NCI-H2029 (cell line): Measurements from ENCODE around the gene CYP39A1.
"Not testable (repeated sequence)": the region's sequence is repeated elsewhere in the genome, so short reads cannot be mapped to it uniquely, and the experiment has no call there.

ENCODE experiments used
- DNase-seq: peaks from one replicate; lab custom pipeline; 2025; lab: John Stamatoyannopoulos, UW

The CYP39A1 gene

DNA sequence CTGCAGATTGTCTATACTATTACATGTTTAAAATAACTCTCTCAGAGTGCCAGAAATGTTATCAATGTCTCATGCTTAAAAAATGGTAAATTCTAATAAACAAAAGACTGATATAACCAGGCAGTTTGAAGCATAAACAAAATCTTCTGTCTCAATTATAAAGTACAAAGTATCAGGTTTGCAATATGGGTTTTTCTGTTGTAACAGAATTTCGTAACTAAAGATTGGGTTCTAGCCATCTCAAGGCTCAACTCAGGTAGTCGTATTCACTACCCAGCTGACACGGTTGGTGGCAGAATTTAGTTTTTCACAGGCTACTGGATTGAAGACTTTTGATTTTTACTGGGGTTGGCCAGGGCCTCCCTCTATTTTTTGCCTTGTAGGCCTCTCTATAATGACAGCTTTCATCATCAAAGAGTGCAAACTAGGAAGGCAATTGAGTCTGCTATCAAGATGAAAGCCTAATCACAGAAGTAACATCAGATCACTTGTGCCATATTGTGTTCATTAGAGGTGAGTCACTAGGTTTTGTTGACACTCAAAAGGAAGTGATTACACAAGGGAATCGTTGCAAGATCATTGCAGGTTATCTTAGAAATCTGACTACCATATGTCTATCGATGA, 3.6 kb downstream of the CYP39A1 start:
- no peak for DNase-seq

DNA sequence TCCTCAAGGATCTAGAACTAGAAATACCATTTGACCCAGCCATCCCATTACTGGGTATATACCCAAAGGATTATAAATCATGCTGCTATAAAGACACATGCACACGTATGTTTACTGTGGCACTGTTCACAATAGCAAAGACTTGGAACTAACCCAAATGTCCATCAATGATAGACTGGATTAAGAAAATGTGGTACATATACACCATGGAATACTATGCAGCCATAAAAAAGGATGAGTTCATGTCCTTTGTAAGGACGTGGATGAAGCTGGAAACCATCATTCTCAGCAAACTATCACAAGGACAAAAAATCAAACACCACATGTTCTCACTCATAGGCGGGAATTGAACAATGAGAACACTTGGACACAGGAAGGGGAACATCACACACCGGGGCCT, 4.5 kb downstream of the CYP39A1 start:
- DNase-seq: not testable (repeated sequence)

DNA sequence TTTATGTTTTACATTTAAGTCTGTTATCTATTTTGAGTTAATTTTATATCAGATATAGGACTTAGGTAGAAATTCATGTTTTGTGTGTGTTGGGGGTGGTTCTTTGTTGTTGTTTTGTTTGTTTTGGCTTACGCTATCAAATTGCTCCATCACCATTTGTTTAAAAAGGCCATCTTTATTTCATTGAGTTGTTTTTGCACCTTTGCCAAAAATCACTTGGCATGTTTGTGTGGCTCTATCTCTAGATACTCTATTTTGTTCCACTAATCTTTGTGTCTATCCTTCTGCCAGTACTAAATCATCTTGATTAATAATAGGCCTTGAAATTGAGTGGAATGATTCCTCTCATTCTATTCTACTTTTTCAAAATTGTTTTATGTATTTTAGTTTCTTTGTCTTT, 7.4 kb downstream of the CYP39A1 start:
- DNase-seq: peak; percentile 20

DNA sequence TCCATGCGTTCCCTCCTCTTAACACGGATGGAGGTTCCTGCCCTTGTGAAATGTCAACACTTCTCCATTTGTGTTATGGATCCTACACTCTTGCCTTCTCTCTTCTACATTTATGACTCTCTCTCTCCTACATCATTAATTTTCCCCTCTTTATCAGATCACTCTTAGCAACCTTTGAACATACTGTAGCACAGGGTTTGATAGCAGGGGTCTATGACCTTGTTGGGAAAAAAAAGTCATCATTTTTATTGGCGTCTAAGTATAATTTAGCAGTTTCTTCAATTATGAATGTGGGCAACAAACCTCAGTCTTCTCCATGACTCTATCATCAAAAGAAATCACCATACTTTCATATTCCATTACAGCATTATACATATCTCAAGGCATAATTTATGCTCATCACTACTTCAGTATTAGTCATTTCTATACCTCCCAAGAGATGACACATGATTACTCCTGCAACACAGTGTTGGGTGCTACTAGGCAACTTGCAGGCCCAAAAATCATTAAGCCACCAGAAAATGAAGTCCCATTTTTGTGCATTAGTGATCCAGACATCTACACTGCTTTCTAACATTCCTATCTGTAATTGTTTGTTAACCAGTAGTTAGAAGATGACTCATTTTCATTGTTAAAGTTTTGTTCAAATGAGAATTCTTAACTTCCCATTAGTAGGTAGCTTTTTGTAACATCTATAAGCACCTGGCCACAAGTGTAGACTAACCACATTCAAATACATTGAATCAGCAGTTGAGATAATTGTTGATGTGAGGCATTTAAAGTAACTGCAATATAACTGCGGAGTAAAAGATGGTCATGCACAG, 9.5 kb downstream of the CYP39A1 start:
- no peak for DNase-seq

DNA sequence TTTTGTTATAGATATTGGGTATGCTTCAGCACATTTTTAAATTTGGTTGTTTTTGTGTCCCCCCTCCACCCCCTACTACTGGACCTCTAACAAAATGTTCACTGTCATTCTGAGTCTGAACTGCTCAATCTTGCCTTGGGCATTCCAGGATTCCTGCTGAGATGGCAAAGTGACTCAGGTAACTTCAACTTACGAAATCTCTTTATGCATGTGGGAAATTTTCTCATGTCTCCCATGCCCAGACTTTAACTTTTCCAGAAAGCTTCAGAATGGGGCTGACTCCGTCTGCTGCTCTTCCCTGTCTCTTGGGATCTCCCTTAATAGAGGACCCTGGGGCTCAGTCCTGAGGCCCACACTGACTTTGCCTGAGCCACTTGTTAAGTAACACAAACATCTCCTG, 14.0 kb downstream of the CYP39A1 start:
- no peak for DNase-seq

DNA sequence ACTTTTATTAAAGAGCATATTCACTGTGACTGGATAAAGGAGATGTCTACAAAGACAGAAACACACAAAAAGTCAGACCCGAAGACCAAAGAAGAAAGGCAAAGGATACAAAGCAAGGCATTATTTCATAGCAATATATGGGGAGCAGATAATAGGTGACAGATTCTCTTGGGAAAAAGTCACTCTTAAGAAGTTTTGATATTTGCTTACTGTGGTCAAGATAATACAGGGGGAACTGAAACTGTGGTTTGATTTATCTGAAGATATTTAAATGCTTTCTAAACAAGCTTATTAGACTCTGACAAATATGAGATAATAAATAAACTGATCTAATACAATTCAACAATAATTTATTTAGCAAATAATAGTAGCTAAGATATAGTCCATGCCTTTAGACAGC, 14.7 kb downstream of the CYP39A1 start:
- DNase-seq: no peak

DNA sequence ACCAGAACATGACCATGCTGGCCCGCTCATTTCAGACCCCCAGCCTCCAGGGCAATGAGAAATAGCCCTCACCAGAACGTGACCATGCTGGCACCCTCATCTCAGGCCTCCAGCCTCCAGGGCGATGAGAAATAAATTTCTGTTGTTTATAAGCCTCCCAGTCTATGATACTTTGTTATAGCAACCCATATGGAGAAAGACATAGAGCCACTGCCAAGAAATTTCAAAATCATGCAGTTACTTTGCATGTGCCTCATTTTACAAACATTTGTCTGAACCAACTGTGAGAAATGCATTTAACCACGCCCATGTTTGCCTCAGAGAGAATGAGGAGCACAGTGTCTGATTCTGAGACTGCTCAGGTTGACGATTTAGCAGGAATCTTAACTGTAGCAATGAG, 15.5 kb downstream of the CYP39A1 start:
- no peak for DNase-seq

DNA sequence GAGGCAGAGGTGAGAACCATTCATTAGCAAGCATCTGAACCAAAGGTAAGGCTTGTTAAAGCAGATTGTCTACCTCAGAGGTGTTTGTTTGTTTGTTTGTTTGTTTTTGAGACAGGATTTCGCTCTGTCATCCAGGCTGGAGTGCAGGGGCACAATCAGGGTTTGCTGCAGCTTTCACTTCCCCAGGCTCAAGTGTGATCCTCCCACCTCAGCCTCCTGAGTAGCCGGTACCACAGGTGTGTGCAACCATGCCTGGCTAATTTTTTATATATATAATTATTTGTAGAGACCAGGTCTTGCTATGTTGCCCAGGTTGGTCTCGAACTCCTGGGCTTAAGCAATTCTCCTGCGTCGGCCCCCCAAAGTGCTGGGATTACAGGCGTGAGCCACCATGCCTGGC, 17.2 kb downstream of the CYP39A1 start:
- no peak for DNase-seq

DNA sequence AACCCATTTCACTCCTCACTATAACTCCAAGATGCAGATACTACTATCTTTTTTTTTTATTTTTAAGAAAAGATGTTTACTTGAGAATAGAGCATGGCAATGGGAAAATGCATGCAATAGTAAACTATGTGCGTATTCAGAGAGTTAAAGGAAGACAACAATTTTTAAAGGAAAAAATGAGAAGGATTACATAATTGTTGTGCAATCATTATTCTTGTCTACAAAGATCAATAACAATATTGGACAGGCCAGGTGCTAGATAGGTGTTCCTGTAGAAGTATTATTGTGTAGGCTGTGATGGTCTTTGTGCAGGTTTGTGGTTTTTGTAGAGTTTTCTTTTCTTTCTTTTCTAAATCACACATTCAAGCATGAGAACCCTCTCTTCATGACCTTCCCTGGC, 20.6 kb downstream of the CYP39A1 start:
- DNase-seq: no peak

DNA sequence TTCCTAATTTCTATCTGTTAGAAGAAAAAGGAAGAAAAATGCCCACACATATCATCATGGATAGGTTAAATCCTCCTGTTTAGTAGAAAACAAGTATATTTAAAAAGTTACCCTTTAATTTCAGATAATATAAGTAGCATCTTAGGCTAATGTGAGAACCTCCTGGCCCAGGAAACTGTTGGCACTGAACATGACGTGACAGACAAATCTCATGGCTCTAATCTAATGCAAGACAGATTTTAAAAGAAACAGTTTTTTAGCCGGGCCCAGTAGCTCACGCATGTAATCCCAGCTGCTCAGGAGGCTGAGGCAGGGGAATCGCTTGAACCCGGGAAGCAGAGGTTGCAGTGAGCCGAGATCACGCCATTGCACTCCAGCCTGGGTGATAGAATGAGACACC, 22.9 kb downstream of the CYP39A1 start:
- no peak for DNase-seq

DNA sequence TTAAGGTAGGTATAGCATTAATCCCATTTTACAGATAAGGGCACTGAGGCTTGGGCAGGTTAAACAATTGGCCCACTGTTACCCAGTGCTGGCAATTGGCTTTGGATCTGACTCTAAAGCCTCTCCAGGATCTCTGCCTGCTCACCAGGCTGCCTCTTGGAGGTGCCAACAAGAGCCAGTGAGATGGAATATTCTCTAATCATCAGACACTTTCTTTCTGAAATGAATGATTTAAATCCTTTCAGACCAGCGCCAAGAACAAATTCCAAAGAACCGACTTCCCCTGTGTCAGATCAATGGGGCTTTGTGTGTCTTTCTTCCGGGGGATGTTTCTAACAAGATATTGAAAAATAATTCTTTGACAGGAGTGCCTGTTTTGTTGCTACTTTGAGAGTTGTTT, 23.6 kb downstream of the CYP39A1 start:
- no peak for DNase-seq

DNA sequence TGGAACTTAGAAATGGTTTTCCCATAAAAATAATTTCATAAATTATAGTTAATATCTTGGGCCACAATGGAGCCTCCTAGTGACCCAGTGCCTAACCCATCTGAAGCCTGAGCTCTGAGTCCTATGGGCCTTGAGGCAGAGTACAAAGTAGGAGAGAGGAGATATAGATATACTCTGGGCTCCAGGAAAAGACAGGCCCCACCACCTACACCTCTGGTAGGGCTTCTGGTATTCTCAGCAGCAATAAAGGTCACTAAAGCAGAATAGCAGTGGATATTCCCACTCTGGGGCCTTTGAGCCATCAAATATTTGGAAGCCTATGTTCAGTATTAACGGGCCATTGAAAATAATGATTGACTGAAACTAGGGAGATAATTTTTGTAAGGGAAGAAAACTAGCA, 24.1 kb downstream of the CYP39A1 start:
- no peak for DNase-seq

DNA sequence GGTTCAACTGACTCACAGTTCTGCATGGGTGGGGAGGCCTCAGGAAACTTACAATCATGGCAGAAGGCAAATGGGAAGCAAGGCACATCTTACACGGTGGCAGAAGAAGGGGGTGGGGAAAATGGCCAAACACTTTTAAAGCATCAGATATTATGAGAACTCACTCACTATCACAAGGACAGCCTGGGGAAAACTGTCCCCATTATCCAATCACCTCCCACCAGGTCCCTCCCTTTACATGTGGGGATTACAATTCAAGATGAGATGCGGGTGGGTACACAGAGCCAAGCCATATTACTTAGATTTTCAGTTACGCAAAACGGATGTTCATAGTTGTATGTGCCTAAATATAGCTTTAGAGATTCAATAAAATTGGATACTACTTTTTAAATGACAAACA, 25.6 kb downstream of the CYP39A1 start:
- no peak for DNase-seq

DNA sequence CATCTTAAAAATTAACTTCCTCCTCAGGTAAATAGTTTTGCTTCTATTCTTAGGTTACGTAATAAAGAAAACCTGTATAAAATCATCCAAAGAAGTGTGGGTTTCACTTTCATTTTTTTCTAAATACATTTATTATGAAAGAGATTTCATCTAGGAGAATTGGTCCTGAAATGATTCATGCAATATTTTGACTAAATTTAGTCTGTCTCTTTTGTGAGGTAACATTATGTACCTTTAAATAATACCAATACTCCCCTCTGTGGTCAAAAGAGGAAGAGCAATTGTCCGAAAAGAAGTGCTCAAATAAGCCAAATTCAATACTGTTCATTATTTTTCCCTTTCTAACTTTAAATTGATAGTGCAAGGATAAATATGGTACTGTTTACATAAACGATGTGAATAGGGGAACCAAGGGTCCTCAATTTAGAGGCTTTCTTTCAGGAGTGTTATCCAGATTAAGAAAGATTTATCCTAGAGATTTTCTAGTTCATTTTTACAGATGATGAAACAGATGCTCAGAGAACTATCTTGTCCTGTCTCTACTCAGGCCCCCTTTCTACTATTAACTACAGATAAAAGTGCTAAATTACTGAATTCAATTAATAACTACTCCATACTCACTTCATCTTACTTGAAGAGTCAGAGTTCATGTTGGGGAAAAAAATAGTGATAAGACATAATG, 26.2 kb downstream of the CYP39A1 start:
- no peak for DNase-seq

DNA sequence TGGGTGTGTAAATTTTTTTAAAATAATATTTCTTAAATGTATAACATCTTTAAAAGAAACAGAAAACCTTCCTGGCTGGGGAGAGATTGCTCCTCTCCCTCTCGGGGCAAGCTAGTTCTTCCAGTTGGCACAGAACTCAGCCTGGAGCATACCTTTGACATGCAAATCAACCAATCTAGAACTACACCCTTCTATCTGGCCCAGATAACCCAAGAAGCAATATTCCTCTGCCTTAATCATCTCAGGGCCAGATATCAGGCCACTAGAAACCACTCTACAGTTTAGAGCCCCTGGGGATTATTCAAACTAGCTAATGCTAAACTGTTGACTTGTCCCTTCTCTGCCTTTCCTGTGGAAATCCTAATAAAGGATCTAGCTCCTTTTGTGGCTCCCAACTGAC, 33.9 kb downstream of the CYP39A1 start:
- DNase-seq: no peak

DNA sequence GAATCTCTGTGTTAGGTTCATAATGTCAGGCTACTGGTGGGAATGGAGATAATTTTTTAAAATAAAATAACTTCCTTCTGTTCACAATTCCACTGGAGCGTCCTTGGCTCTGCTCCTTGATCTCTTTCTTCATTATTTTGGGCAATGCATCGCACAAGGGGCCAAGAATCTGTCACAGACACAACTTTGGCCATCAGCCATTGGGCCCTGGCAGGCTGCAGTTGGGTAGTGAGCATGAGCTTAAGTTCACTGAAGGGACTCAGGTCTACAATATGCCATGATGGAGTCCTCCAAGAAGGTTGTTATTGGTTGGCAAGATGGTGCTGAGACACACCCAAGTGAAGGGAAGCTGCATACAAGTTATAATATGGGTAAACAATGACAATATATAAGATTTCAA, 40.0 kb downstream of the CYP39A1 start:
- no peak for DNase-seq

DNA sequence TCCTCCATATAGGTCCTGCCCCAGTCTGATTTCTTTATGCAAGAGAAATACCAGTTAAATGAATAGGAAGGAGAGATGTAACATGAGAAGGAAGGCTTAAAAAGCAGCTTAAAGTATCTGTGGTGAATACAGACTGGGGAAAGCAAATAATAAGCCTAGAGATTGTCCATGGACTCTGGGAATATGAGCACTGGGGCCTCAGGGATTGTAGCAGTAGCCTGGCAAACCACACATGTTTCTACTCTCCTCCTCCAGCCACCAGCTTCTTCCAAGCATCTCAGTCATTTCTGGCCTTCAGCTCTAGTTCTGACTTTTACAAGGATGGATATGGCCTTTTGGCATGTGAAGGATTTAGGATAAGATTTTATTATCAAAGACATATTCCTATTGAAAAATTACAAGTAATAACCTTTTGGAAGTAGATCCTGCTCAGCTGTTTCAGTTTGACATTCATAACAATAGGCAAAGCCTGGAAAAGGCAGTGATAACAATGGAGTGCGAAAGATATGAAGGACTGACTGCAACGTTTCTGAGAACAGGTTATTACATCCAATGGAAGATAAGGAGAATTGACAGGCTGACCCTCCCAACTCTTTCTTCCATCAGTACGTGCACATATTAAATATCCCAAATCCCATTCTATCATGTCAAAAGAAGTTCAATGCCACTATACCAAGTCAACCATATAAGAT, 41.6 kb downstream of the CYP39A1 start:
- DNase-seq: no peak

DNA sequence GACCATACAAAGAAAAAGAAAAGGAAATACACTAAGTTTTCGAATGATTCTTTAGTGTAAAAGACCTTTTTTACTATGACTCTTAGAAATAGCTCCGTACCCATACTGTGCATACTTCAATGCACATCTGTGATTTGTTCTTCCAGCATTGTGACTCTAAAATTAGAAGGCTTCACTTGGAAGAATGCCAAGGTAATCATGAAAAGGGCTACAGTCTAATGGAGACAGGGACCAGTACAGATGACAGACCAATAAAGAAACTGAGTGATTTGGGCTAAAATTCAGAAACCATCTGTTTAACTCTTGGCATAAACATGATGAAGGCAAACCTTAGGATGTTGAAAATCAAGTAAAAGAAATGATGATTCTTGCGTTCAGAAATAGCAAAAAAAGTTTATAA, 46.3 kb downstream of the CYP39A1 start:
- no peak for DNase-seq

DNA sequence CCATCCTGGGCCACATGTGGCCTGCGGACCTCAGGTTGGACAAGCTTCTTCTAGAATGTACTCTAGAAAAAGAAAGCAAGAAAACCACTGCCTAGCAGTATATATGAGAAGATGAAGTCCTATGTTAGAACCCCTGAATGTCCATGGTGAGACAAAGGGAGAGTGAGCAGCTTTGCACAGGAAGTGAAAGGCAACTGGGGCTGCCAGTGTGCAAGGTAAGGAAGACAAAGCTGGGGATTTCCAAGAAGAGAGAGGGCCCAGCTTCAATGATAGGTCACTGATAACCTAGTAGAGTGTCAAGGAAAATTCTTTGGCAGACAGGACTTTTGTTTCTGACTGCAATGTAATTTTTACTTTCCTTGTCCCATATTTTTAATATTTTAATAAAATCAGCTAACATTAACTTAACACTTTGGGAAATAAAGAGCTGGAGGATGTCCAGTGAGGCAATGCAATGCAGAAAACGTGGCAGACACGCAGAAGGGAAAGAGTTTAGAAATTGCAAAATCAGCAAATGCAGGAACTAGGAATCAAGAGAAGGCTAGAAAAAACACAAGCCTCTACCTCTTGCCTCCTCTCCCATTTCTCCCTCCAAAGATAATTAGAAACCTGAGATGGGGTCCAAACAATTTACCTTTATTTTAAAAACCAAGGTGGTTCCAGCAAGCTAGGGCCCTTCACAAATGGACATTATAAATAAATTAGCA, 47.4 kb downstream of the CYP39A1 start:
- no peak for DNase-seq

DNA sequence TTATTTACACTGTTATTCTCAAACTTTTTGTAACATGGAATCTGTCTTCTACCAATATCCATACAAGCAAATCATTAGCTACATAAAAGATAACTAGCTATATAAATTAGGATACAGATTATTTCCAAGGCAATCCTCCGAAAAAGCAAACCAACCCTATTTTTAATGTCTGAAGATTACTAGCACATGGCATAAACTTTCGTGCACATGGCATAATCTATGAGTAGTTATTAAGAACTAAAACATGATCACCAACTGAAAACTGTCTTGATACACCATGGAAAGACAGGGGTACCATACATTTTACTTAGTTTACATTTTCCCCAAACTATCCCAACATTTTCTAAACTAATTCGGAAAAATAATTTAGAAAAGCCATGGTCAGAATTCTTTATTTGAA, 54.4 kb downstream of the CYP39A1 start:
- DNase-seq: no peak

DNA sequence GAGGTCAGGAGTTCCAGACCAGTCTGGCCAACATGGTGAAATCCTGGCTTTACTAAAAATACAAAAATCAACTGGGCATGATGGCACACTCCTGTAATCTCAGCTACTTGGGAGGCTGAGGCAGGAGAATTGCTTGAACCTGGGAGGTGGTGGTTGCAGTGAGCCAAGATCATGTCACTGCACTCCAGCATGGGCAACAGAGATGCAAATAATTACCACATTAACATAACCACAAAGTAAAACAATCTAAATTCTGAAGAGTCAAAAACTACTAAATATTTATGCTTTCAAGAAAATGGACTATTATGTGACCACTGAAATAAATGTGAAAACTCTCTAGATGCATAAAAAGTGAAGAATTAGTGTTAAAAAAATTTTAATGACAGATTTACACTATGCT, 59.9 kb downstream of the CYP39A1 start:
- DNase-seq: no peak

DNA sequence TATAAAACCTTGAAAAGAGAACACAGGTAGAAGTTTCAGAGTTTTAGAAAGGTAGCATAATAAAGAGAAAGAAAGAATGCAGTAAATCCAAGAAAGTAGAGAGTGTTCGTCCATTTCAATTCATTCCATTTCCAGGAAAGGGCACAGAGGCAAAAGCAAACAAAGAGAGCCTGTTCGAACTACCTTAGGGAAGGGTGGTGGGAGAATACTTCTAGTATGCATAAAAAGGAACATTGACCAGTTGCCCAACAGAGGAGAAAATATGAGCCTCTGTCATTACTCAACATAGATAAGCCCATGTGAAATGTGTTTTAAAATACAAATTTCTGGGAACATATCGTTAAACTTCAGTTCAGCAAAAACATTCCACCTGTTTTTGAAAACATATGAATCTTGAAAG, 60.6 kb downstream of the CYP39A1 start:
- DNase-seq: no peak
